NCI-H146 (cell line): ENCODE measurements around the gene TMEM107.
"Not testable (repeated sequence)": the region's sequence is repeated elsewhere in the genome, so short reads cannot be mapped to it uniquely, and the experiment has no call there.

ENCODE experiments used
- DNase-seq: peaks from one replicate; lab custom pipeline; 2025; lab: John Stamatoyannopoulos, UW

TMEM107 gene

DNA sequence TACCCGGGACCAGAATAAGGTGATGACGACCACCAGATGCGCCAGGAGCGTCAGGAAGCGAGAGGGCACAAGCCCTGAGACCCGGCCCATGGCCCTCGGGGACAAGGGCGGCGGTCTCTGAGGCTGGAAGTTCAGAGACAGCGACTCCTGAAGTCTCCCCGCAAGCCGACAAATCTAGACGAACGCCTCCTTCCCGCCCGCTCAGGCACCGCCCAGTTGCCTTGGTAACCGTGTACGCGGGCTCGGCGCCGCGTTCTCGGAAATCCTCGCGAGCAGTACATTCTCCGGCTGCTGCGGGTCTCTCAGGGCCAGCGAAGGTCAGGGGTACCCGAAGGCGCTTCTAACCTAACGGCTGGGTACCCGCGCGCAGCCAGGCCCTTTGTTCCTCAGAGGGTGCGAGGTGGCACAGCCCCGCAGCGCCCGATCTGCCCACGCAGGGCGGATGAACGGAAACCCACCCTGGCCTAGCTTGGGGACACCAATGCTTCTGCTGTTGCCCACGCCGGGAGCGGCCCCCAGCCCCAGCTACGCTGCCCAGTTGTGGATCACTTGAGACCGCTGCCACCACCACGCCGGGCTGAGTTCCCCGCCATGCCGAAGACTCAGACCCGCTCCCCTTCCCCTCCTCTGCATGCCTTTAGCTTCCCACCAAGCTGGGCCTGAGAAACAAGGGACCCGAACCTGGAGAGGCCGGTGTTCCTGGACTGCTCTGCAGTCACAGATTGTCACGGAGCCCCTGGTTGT lies at the start of gene TMEM107:
TSS of gene TMEM107 (minus strand) at position 184 of the 744 bp plus-strand sequence. CDS start at position 90, 94 bp downstream.
- DNase-seq, result peak; percentile 91

DNA sequence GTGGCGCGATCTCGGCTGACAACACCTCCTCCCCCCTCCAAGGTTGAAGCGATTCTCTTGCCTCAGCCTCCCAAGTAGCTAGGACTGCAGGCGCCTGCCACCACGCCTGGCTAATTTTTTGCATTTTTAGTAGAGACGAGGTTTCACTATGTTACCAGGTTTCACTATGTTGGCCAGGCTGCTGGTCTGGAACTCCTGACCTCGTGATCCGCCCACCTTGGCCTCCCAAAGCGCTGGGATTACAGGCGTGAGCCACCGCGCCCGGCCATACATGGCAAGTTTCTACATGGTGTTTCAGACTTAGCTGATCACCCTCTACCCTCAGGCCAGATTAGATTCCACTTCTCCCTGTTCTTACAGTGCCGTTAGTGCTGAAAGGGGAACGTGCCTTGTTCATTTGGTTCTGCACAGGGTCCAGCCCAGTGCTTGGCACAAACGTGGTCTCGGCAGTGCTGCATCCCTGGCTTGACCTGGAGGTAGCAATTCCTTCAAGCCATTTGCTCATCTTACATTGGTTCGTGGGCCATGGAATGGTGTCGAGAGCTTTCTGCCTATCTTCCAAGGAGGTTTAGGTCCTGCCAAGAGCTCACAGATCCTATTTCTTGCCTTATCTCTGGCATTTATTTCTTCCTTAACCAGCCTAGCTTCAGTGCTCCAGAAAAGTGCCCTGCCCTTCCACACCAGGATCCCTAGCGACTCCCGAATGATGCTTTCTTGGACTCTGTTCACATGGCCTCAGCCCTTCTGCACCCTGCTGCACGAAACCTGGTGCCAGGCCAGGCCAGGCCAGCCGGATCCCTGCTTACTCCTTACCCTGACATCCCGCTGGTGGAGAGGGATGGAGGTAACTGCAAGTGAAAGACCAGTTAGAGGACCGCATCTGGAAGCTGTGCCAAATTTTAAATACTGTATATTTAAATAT lies 49.0 kb upstream of the TMEM107 start:
- no peak for DNase-seq

DNA sequence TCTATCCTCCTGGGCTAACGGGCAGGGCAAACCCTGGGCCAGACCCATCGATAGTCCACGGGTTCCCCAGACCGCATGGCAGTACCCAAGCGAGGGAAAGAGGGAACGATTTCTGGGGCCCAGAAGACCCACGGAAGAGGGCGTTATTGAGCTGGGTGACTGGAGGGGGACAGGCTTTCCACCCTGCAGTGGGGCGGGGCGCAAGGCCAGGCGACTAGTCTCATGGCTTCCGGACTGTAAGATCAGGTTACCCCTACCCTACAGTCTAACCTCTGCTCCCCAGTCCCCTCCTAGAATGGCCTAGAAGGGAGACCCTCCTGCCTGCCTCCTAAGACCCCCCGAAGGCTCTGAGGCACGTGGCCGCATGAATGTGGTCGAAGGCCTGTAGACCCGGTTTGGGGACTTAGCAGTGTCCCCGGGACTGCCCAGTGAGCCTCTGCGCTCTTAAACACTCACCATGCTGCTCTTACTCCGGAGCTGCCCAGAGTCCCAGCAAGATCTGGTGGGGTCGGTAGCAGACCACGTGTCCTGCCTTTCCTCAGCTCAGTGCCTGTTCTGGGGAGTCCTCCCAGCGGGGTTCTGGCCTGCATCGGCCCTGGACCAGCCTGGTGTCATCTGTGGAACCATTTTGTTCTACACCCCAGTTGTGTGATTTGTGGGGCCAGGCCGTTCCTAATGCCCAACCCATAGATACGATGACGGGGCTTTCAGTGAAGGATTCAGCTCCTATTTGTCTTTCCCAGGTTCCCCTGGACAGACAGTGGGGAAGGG lies 47.4 kb upstream of the TMEM107 start:
- DNase-seq, result peak; percentile 76

DNA sequence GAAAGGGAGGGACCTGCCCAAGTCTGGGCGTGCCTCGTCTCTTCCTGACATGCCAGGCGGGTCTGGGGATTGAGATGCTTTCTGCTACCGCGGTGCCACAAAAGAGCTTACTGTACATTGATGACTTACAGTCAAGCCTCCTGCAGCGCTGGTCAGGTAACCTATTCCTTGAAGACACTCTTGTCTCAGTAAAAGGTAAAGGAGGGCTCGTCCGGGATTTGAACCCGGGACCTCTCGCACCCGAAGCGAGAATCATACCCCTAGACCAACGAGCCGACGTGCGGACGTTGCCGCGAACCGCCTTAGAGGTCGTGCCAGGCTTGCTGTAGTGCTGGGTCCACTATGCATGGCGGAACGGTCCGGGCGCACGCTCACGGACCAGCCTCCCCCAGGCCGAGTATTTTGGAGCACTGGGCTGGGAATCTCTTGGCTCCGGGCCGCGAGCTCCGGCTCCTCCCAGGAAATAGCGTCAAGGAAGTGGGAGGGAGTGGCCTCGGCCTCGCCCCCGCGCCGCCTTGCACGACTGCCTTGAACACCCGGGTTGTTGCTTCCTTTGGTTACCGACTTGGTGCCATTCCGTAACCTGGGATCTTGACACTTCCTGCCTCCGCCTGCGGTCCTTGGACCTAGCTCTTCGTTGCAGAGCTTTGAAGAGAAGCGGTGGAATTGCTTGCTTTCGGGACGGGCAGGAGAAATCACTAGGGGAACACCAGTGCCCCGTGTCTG lies 46.6 kb upstream of the TMEM107 start:
- DNase-seq, result peak; percentile 91

DNA sequence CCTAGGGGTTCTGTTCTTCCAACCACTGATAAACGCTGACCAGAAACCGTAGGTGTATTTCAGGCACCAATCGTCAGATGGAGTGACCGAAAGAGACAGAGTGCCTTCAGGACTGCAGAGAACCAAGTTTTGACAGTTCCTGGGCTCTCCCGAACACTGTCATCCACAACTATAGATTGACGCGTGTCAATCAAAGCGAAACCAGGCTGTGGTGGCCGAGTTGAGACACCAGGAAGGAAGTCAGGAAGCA lies 46.1 kb upstream of the TMEM107 start:
- DNase-seq, result no peak

DNA sequence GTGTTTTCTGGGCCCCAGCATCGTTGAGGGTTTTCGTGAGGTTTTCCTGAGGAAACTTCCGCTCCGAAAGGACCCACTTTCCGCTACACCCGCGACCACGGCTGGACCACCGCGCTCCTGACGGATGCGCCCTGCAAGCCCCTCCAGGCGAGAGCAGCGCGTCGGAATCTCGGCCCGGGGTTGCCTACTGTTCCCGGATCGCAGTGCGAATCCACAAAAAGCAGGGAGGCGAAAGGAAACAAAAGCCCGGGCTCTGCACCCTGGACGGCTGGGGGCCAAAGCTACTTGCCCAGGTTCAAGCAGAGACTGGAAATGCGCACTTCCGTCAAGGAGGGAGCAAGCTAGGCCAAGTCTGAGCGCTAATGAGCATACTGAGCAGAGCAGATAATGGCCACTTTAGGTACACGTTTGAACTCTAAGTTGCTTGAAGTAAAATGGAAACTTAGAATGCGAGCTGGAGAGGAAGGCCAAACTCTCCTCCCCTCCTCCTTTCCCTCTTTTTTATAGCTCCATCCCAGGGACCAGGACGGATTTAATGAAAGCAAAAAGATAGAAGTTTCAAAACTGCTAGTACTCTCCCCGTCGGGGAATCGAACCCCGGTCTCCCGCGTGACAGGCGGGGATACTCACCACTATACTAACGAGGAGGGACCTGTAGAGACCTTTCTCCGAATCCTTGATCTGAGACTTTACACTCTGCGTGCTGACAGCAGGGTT lies 45.6 kb upstream of the TMEM107 start:
- peak; percentile 85 for DNase-seq

DNA sequence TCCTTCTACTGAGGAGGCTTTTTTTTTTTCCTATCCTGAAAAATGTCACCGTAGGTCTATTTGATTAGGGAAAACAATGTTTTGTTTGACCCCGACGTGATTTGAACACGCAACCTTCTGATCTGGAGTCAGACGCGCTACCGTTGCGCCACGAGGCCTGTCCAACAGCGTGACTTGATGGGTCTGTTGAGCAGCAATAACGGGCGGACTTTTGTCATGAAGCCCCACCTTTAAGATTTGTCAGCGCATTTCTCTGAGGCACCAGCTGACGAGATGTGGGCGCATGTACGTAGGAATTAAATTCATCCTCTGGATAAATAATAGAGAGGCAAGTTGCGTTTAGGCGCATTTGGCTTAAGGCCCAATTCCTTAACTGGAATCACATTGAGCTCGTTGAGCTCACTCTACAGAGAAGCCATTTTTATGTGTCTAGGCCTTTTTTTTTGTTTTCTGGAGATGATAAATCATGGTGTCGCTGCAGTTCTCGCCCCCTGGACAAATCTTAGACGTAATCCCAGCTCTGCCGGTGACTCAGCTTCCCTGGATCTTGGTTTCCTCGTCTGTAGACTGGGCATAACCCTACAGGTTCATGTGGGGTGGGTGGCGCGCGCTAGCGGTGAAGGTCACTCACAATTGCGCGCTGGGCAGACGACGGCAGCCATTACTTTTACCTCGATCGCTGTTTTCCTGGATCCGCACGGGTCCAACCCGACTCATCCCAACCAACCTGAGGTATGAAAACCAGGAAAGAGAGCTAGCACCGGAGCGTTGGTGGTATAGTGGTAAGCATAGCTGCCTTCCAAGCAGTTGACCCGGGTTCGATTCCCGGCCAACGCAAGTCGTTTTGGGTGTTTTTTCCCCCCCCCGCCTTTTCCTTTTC lies 44.8 kb upstream of the TMEM107 start:
- peak; percentile 92 for DNase-seq

DNA sequence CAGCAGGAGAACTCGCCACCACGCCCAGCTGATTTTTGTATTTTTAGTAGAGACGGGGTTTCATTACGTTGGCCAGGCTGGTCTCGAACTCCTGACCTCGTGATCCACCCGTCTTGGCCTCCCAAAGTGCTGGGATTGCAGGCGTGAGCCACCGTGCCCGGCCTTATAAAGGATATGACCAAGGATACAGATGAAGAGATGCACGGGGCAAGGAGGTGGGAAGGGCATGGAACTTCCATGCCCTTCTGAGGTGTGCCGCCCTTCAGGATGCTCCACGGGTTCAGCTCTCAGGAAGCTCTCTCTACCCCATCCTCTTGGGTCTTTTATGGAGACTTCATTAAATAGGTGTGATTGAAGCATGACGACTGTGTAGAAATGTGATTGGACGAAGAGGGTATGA lies 37.8 kb upstream of the TMEM107 start:
- not testable (repeated sequence) for DNase-seq

DNA sequence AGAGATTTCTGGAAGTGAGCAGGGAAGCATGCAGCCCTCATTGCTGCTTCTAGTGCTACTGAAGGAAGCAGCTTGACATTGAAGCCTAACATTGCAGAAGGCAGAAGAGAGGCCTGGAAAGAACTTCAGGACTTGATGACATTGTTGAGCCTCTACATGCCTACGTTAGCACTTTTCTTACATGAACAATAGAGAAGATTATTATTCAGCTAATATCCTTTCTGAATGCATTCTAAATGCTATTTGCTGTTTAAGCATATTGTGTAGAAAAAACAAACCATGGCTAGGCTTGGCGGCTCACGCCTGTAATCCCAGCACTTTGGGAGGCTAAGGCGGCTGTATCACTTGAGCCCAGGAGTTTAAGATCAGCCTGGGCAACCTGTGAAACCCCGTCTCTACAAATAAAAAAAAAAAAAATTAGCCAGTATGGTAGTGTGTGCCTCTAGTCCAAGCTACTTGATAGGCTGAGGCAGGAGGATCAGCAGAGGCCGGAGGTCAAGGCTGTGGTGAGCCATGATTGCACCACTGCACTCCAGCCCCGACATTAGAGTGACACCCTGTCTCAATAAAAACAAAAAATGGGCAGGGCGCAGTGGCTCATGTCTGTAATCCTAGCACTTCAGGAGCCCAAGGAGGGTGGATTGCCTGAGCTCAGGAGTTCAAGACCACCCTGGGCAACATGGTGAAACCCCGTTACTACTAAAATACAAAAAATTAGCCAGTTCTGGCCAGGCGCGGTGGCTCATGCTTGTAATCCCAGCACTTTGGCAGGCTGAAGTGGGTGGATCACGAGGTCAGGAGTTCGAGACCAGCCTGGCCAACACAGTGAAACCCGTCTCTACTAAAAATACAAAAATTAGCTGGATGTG lies 36.4 kb upstream of the TMEM107 start:
- DNase-seq, result no peak

DNA sequence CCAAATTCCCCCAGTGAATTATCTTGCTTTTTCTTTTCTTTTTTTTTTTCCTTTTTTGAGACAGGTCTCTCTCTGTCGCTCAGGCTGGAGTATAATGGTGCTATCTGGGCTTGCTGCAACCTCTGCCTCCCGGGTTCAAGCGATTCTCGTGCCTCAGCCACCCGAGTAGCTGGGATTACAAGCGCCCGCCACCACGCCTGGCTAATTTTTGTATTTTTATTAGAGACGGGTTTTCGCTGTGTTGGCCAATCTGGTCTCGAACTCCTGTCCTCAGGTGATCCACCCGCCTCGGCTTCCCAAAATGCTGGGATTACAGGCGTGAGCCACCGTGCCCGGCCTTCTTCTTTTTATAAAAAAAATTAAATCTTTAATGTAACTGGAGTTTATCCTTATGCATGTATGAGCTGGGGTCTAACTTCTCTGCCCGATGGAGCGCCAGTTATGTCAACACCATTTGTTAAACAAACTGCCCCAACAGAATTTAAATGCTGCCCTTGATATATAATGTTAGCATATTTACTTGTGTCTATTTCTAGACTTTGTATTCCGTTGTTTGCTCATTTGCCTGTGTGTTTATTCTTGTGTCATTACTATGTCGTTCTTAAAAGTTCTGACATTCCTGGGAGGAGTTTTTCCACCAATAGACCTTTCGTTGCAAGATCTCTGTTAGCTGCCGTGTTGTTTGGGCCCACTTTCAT lies 34.7 kb upstream of the TMEM107 start:
- no peak for DNase-seq

DNA sequence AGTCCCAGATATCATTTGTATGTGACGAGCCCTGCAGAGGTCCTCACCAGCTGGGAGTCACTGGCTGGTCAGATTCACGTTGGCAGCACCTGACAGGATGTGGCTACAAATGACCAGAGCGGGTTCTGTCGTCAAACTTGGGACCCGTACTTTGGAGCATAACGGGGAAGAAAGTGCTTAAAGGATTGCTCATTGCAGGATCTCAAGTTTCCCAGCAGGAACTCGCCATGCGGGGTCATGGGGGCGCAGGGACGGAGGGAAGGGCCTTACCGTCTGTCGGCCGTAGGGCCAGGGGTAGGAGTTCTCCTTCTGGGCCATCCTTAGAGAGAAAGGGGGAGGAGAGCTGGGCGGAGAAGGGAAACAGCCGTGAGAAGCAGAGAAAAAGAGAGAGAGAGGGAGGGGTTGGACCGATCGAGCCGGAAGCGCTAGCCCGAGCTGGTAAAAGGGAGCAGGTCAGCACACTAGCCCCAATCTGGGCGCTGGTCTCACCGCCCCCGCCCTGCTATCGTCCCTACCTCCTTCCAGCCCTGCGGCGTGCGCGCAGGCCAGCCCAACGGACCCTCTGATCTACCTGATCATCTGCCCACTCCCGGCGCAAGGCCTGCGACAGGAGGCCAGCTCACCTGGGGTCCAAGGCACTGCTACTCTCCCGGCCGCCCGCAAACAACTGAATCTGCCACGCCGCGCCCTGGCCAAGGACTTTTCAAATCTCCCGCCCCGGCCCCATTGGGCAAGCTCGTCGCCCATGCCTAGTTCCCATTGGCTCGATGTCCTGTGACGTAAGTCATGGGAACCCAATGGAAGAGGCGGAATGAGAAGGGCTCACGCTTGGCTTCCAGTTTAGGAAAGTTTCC lies 34.0 kb upstream of the TMEM107 start, which contains the start of gene AURKB:
TSS of gene AURKB (minus strand) at position 669 of the 854 bp plus-strand sequence. CDS start at position 318, 351 bp downstream.
- DNase-seq, result peak; percentile 97

DNA sequence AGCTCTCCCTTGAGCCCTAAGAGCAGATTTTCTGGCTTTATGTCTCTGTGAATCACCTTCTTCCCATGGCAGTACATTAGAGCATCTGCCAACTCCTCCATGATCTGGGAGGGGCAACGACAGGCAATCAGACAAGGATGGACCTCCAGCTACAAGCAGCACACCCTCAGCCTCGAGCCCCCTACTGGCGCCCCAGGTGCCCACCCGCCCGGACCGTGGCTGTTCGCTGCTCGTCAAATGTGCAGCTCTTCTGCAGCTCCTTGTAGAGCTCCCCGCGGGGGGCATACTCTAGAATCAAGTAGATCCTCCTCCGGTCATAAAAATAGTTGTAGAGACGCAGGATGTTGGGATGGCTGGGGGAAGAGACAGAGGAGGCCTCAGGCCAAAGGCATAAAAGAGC lies 30.4 kb upstream of the TMEM107 start:
- DNase-seq, result no peak

DNA sequence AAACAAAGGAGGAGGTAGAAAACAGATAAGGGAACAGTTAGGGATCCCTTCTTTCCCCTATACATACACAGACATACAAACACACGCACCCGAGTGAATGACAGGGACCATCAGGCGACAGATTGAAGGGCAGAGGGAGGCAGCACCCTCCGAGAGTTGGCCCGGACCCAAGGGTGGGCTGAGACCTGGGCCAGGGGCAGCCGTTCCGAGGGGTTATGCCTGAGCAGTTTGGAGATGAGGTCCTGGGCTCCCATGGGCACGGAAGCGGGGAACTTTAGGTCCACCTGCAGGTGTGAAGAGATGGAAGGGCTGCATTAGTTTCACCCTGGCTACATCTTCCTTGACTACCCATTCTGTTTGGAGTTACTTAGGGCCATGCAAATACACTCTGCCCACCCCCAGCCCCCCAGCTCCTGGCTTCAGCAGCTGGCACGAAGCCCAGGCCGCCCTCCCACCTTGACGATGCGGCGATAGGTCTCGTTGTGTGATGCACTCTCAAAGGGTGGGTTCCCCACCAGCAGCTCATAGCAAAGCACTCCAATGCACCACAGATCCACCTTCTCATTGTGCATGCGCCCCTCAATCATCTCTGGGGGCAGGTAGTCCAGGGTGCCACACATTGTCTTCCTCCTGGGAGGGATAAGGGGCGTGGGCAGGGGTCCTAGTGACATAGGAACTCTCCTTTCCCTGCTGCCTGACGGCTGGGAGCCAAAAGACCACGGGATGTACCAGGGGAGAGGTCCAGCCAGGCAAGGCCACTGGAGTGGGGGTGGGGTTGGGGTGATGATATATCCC lies 28.8 kb upstream of the TMEM107 start:
- no peak for DNase-seq

DNA sequence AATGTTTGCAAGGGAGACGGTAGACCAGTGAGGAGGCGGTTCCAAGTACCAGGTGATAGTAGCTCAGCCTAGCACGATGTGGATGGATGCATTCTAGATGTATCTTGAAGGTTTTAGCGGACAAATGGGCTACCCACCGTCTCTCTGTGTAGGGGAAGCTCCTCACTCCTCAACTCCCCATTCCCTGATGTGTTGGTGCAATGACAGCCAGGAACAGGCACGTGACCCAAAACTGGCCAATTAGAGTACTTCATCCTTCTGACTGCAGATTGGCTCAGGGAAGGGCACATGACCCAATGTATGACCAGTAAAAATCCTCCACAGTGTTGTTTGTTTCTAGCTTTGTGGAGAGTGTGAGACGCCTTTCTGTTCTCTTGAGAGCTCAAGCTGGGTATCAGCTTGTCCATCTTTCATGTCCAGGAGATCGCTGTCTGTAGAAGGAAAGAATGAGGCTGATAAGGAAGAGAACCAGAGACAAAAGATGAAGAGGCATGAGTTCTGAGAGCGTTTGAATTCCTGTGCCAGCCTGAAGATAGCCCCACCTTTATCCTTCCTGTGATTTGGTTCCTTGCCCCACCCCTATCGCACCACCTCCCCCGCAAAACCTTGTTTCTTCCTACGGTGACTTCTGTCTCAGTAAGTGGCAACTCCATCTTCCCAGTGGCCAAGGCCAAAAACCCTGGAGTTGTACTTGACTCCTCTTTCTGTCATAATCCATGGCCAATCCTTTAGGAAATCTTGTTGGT lies 16.1 kb upstream of the TMEM107 start:
- DNase-seq, result peak; percentile 94

DNA sequence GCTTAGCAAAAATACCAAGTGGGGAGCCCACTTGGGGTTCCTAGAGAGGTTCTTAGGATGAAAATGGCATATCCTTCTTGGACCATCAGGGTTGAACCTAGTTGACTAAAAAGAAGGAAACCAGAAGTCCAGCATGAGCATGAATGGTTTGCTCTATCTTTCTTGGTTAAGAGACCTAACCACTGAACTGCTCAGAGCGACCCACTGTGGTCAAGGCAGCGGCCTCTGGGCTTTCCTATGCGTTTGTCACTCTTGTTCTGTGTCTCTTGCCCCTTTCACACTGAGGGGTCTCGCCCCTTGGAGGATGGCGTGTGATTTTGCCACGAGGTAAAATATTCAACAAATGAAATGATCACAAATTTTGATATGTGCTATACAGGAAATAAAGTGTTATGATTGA lies 14.3 kb upstream of the TMEM107 start:
- no peak for DNase-seq
